HG03175 (cell line): ENCODE data around the gene LRRC37B.
"Not testable (repeated sequence)": the region's sequence is repeated elsewhere in the genome, so short reads cannot be mapped to it uniquely, and the experiment has no call there.

Experiments used
- ATAC-seq: cut with Tn5 transposase; IDR thresholded peaks from one replicate; pipeline ENCODE4 v1.9.1; 2021; ENCODE audit warnings: mild to moderate bottlenecking, moderate library complexity; ENCODE audit not compliant: unreplicated experiment

Gene LRRC37B

GRCh38 chr17:32084942-32085829 lies 78.0 kb downstream of the LRRC37B start:
- not testable (repeated sequence) for ATAC-seq

- ATAC-seq, result not testable (repeated sequence)
These were observed 79.7 kb downstream of the LRRC37B start for GRCh38 chr17:32086833-32087232.

GRCh38 chr17:32092062-32092461 lies 84.9 kb downstream of the LRRC37B start:
- ATAC-seq, result not testable (repeated sequence)

- no peak for ATAC-seq
These were observed 92.5 kb downstream of the LRRC37B start for GRCh38 chr17:32099686-32100085.

- ATAC-seq, result not testable (repeated sequence)
These were observed 93.1 kb downstream of the LRRC37B start for GRCh38 chr17:32100323-32100722.

- no peak for ATAC-seq
These were observed 93.9 kb downstream of the LRRC37B start for GRCh38 chr17:32100971-32101631.

- ATAC-seq, result no peak
These were observed 95.0 kb downstream of the LRRC37B start for GRCh38 chr17:32102172-32102571.

GRCh38 chr17:32102646-32103186 lies 95.5 kb downstream of the LRRC37B start:
- ATAC-seq, result no peak
